H1 (cell line): ENCODE data around the gene POLR3C. TPM values are rescaled to one million over a fixed set of nuclear protein-coding genes. Genes with fewer than 3 reads are reported as not detected.

Source experiments
- CTCF ChIA-PET: fragments of 300-600 bp; sonication (Branson Sonifier 250); formaldehyde crosslinking; loops from one replicate; lab custom pipeline; 2021; ENCODE audit not compliant: partially characterized antibody; lab: Charles Lee
- POLR2A ChIA-PET: fragments of 300-600 bp; sonication (Branson Sonifier 250); formaldehyde crosslinking; loops from one replicate; lab custom pipeline; 2021; ENCODE audit warnings: inconsistent platforms; ENCODE audit not compliant: partially characterized antibody; lab: Charles Lee
- DNase-seq, 2 experiments: peaks; one replicate each; pipeline versions ENCODE4 v3.0.0 to v3.0.0-alpha.2; 2010 to 2022; ENCODE audit warnings: low spot score in 2 of 2, low read depth in 1 of 2, mixed read lengths in 1 of 2
- FAIRE-seq: peaks from 2 replicates; lab custom pipeline; 2011; peaks lifted over from hg19 to GRCh38; lab: Jason Lieb, UNC
- H2AFZ ChIP-seq: 2 replicates; pipeline ENCODE4 v1.8.1; 2012; ENCODE audit warnings: low read length, inconsistent platforms
- H2AK5ac ChIP-seq: 2 replicates; pipeline ENCODE4 v1.6.1; 2013; ENCODE audit warnings: low read depth, low read length
- H2BK120ac ChIP-seq: replicated peaks from 2 replicates; pipeline ENCODE3; 2013; ENCODE audit warnings: low read depth, low read length, inconsistent platforms
- H2BK12ac ChIP-seq: 2 replicates; pipeline ENCODE4 v1.6.1; 2013; ENCODE audit warnings: low read depth, low read length
- H2BK15ac ChIP-seq: 2 replicates; pipeline ENCODE4 v1.6.1; 2013; ENCODE audit warnings: low read length
- H2BK20ac ChIP-seq: 2 replicates; pipeline ENCODE4 v1.6.1; 2013; ENCODE audit warnings: low read length
- H2BK5ac ChIP-seq: 2 replicates; pipeline ENCODE4 v1.6.1; 2013; ENCODE audit warnings: low read depth, low read length
- H3K14ac ChIP-seq: 2 replicates; pipeline ENCODE4 v1.6.1; 2013; ENCODE audit warnings: inconsistent platforms; ENCODE audit not compliant: insufficient read length
- H3K18ac ChIP-seq: 2 replicates; pipeline ENCODE4 v1.6.1; 2013; ENCODE audit warnings: low read length; ENCODE audit errors: extremely low read depth
- H3K23ac ChIP-seq: 2 replicates; pipeline ENCODE4 v1.6.1; 2013; ENCODE audit warnings: inconsistent platforms; ENCODE audit not compliant: insufficient read length
- H3K23me2 ChIP-seq: 2 replicates; pipeline ENCODE4 v1.6.1; 2013; ENCODE audit warnings: low read depth, low read length
- H3K27ac ChIP-seq: 2 replicates; pipeline ENCODE4 v1.6.1; 2011; ENCODE audit warnings: low read depth, low read length, inconsistent platforms
- H3K27me3 ChIP-seq, 4 experiments: replicated peaks in 1 of 4; 1 replicate in 1 of 4; 2 replicates in 3 of 4; pipeline versions ENCODE4 v1.6.1 to v1.8.1; 2011 to 2013; ENCODE audit warnings: low read length in 3 of 4, mild to moderate bottlenecking in 3 of 4, inconsistent platforms in 2 of 4, mixed read lengths in 2 of 4, moderate library complexity in 1 of 4; ENCODE audit not compliant: control insufficient read depth in 3 of 4, insufficient read depth in 3 of 4; ENCODE audit errors: extremely low read depth in 1 of 4
- H3K36me3 ChIP-seq, 4 experiments: 2 replicates each; pipeline versions ENCODE4 v1.6.1 to v1.8.1; 2011 to 2013; ENCODE audit warnings: mild to moderate bottlenecking in 4 of 4, low read length in 3 of 4, moderate library complexity in 2 of 4, control low read depth in 1 of 4, inconsistent platforms in 1 of 4; ENCODE audit not compliant: insufficient read depth in 4 of 4, control insufficient read depth in 2 of 4
- H3K4ac ChIP-seq: replicated peaks from 2 replicates; pipeline ENCODE3; 2013; ENCODE audit warnings: low read length, low read depth, mixed read lengths, inconsistent platforms; ENCODE audit not compliant: insufficient read length
- H3K4me1 ChIP-seq, 4 experiments: replicated peaks in 1 of 4; 1 replicate in 1 of 4; 2 replicates in 3 of 4; pipeline versions ENCODE4 v1.6.1 to v1.8.1; 2011 to 2013; ENCODE audit warnings: low read length in 3 of 4, inconsistent platforms in 2 of 4, mixed read lengths in 1 of 4; ENCODE audit not compliant: insufficient read depth in 4 of 4, control insufficient read depth in 3 of 4
- H3K4me2 ChIP-seq, 2 experiments: 2 replicates each; pipeline versions ENCODE4 v1.6.1 to v1.8.1; 2011 to 2013; ENCODE audit warnings: low read depth in 2 of 2, low read length in 2 of 2, control low read depth in 1 of 2, inconsistent platforms in 1 of 2, mild to moderate bottlenecking in 1 of 2; ENCODE audit not compliant: insufficient read depth in 1 of 2
- H3K4me3 ChIP-seq, 4 experiments: fragments of 200-600, 300-600 bp in 1 of 4; sonication (generic), shearing (Covaris generic), sonication (Bioruptor Twin) in 1 of 4; 2 replicates each; pipeline versions ENCODE4 v1.5.1 to v1.8.1; 2011 to 2016; ENCODE audit warnings: low read length in 4 of 4, low read depth in 3 of 4, control low read depth in 2 of 4, inconsistent platforms in 2 of 4, mild to moderate bottlenecking in 2 of 4, mixed read lengths in 1 of 4, moderate library complexity in 1 of 4; ENCODE audit not compliant: insufficient read depth in 2 of 4; ENCODE audit errors: extremely low read depth in 1 of 4
- H3K56ac ChIP-seq: replicated peaks from 2 replicates; pipeline ENCODE3; 2013; ENCODE audit warnings: low read depth, mild to moderate bottlenecking, mixed read lengths, low read length, inconsistent platforms; ENCODE audit not compliant: insufficient read length
- H3K79me1 ChIP-seq: 2 replicates; pipeline ENCODE4 v1.6.1; 2013; ENCODE audit warnings: low read depth, low read length, control low read depth
- H3K79me2 ChIP-seq, 2 experiments: 2 replicates each; pipeline versions ENCODE4 v1.6.1 to v1.8.1; 2012 to 2013; ENCODE audit warnings: low read length in 2 of 2, mild to moderate bottlenecking in 2 of 2, inconsistent platforms in 1 of 2; ENCODE audit not compliant: insufficient read depth in 2 of 2, control insufficient read depth in 1 of 2
- H3K9ac ChIP-seq, 4 experiments: replicated peaks in 1 of 4; 1 replicate in 1 of 4; 2 replicates in 3 of 4; pipeline versions ENCODE4 v1.6.1 to v1.8.1; 2011 to 2013; ENCODE audit warnings: low read depth in 3 of 4, low read length in 3 of 4, control low read depth in 2 of 4, mild to moderate bottlenecking in 2 of 4, moderate library complexity in 2 of 4, inconsistent platforms in 1 of 4; ENCODE audit errors: extremely low read depth in 1 of 4
- H3K9me3 ChIP-seq, 2 experiments: 2 replicates each; pipeline versions ENCODE4 v1.6.1 to v1.8.1; 2012 to 2013; ENCODE audit warnings: mild to moderate bottlenecking in 2 of 2, moderate library complexity in 2 of 2, control low read depth in 1 of 2, inconsistent platforms in 1 of 2, low read depth in 1 of 2, low read length in 1 of 2, mixed read lengths in 1 of 2; ENCODE audit not compliant: insufficient read depth in 2 of 2
- H4K20me1 ChIP-seq, 2 experiments: replicated peaks in 1 of 2; 2 replicates each; pipeline versions ENCODE3 to v1.8.1; 2011 to 2013; ENCODE audit warnings: inconsistent platforms in 2 of 2, low read length in 2 of 2, mild to moderate bottlenecking in 1 of 2; ENCODE audit not compliant: insufficient read depth in 2 of 2, control insufficient read depth in 1 of 2
- H4K5ac ChIP-seq: 2 replicates; pipeline ENCODE4 v1.6.1; 2013; ENCODE audit warnings: low read length, low read depth, mixed read lengths, inconsistent platforms; ENCODE audit not compliant: insufficient read length
- H4K8ac ChIP-seq: 2 replicates; pipeline ENCODE4 v1.8.0; 2013; ENCODE audit warnings: mild to moderate bottlenecking, moderate library complexity, low read length, inconsistent platforms; ENCODE audit not compliant: insufficient read depth; ENCODE audit errors: extremely low read depth
- H4K91ac ChIP-seq: replicated peaks from 2 replicates; pipeline ENCODE3; 2013; ENCODE audit warnings: low read length, mixed read lengths, inconsistent platforms; ENCODE audit not compliant: insufficient read length
- BRCA1 ChIP-seq: IDR thresholded peaks from 2 replicates; pipeline ENCODE4 v1.6.1; 2012; ENCODE audit warnings: low read depth, low read length, improper control_type of control experiment
- GABPA ChIP-seq: IDR thresholded peaks from 2 replicates; pipeline ENCODE4 v1.6.1; 2011; ENCODE audit warnings: mild to moderate bottlenecking, low read length, moderate library complexity, borderline replicate concordance; ENCODE audit not compliant: insufficient read depth
- NANOG ChIP-seq: IDR thresholded peaks from 2 replicates; pipeline ENCODE4 v1.6.1; 2011; ENCODE audit warnings: low read length, low read depth, mild to moderate bottlenecking, inconsistent platforms; ENCODE audit not compliant: insufficient read depth, poor library complexity, severe bottlenecking
- TEAD4 ChIP-seq: IDR thresholded peaks from 2 replicates; pipeline ENCODE4 v1.6.1; 2012; ENCODE audit warnings: low read depth, low read length, inconsistent platforms, mixed read lengths
- WGBS, 2 experiments: shearing (Covaris generic) in 1 of 2; methylation state at CpG; one replicate each; pipeline versions ENCODE4 v1.1.6 to v1.1.7; 2013 to 2015; ENCODE audit warnings: low lambda C conversion rate in 2 of 2, mixed read lengths in 2 of 2, inconsistent platforms in 1 of 2, low coverage in 1 of 2, missing lambda C conversion rate in 1 of 2; ENCODE audit not compliant: insufficient replicate concordance in 2 of 2, insufficient coverage in 1 of 2, insufficient read length in 1 of 2; ENCODE audit errors: extremely low coverage in 1 of 2, missing lambda C conversion rate in 1 of 2; 5-methylcytosine and 5-hydroxymethylcytosine counted together
- polyA plus RNA-seq, 7 experiments: library from polyadenylated mRNA; depleted of rRNA in 3 of 7; stranded (reverse) in 5 of 7; unstranded in 2 of 7; fragments of >200 nt in 5 of 7; fragments of 200-250 nt in 2 of 7; gene quantifications; 1 replicate in 5 of 7; 2 replicates in 1 of 7; 4 replicates in 1 of 7; pipeline versions ENCODE4 v1.2.1 to v1.2.3, GENCODE V29; 2011 to 2013; ENCODE audit warnings: missing spikeins in 2 of 7, mixed read lengths in 2 of 7
- total RNA-seq: library from RNA; stranded (reverse); fragmentation: NEBNext Ultra II Directional; extraction: Animal tissue kit (Norgen Biotek cat#: 25700); gene quantifications from 2 replicates; pipeline ENCODE4 v1.2.1, GENCODE V29; 2021

The POLR3C gene
- total and polyA plus RNA-seq, 2 of the 8 experiments (the other 6 are each of a cell fraction or from before 2014, with no cell fraction given): 26.8 TPM

DNA sequence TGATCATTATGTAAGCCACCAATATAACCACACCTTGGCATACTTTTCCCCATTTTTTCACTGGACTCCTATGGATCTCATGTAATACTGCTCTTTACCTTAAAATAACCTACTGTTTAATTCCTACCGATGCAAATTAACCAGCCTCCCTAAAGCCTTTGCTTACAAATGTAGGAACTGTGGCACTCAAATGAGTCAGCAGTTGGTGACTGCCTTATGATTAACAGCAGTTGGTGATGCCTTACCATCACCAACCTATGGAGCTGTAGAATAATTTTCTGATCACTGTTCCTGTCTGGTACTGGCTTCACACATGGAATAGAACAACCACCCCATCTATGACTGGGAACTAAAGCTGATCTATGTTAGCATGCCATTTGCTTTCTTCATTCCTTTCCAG, 13.7 kb downstream of the POLR3C start:
- Histone ChIP-seq H3K18ac (no peak overlapping the region), H3K9ac (no peak overlapping the region), H3K79me2 (no peaks in the 10 kb centered on the region), H3K14ac (no peak overlapping the region), H3K4me2 (no peak overlapping the region), H2BK20ac (no peak overlapping the region), H3K56ac (no peak overlapping the region), H3K9me3 (no peaks in the 10 kb centered on the region), H2AFZ (no peak overlapping the region), H2BK15ac (no peak overlapping the region), H3K27ac (no peak overlapping the region), H3K23me2 (no peaks in the 10 kb centered on the region), H3K79me1 (no peaks in the 10 kb centered on the region), H4K8ac (no peak overlapping the region), H3K4me1 (no peaks in the 10 kb centered on the region), H2BK5ac (no peak overlapping the region), H3K36me3 (peaks cover 27 to 93% (median 58%) of the 10 kb centered on the region in 4 experiments; a peak in 7 of 8 replicates), H2BK12ac (no peak overlapping the region), H3K4me3 (no peak overlapping the region), H3K23ac (no peak overlapping the region), H3K4ac (no peak overlapping the region), H2BK120ac (no peak overlapping the region), H4K5ac (no peak overlapping the region), H4K20me1 (peaks cover 1 to 3% of the 10 kb centered on the region in 2 experiments), H4K91ac (no peak overlapping the region), H3K27me3 (no peaks in the 10 kb centered on the region), H2AK5ac (no peak overlapping the region)
- WGBS, 2 experiments: 88% methylated on average over 1 of the region's 1 CpG; no CpG with 5 or more reads in 1 of the 2 experiments
- FAIRE-seq: no peak
- no peak for DNase-seq
- CTCF ChIA-PET: interaction anchor here (14.5 kb wide), 1 partner anchor 9 kb away, joined by 109 read pairs; the partner anchor contains the start of gene NUDT17
- POLR2A ChIA-PET: interaction anchor here (2.1 to 3.4 kb wide), 2 partner anchors 10 to 14 kb away, joined by 6 to 16 read pairs; partner anchors contain the start of genes POLR3C and RNF115
- TF ChIP-seq NANOG (no peak), GABPA (no peak), BRCA1 (no peak), TEAD4 (no peak)
